ENCODE results near the gene NUP93. TPM values are rescaled to one million over a fixed set of nuclear protein-coding genes. Genes with fewer than 3 reads are reported as not detected.
"Not testable (repeated sequence)": the region's sequence is repeated elsewhere in the genome, so short reads cannot be mapped to it uniquely, and the experiment has no call there.

The NUP93 gene
- total RNA-seq, 1 donor = 60.9 TPM

GRCh38 chr16:56882077-56882800 is 152.3 kb downstream of the NUP93 start:
- DNase-seq (ENCODE audit: low read depth) = no peak
- TF ChIP-seq CTCF (IDR thresholded peaks at IDR 0.05; ENCODE audit: insufficient read depth, low read depth, low read length) = no peak
- no peak overlapping the region for H3K4me3 ChIP-seq (ENCODE audit: low read depth, low read length)

GRCh38 chr16:56883586-56883985 is 153.7 kb downstream of the NUP93 start:
- no peak for DNase-seq (ENCODE audit: low read depth)
- no peak for TF ChIP-seq CTCF (IDR thresholded peaks at IDR 0.05; ENCODE audit: insufficient read depth, low read depth, low read length)
- no peak overlapping the region for H3K4me3 ChIP-seq (ENCODE audit: low read depth, low read length)

GRCh38 chr16:56884026-56884582 is 154.2 kb downstream of the NUP93 start:
- no peak for TF ChIP-seq CTCF (IDR thresholded peaks at IDR 0.05; ENCODE audit: insufficient read depth, low read depth, low read length)
- H3K4me3 ChIP-seq (ENCODE audit: low read depth, low read length) = no peak overlapping the region
- no peak for DNase-seq (ENCODE audit: low read depth)

GRCh38 chr16:56884929-56885328 is 155.0 kb downstream of the NUP93 start:
- H3K4me3 ChIP-seq (ENCODE audit: low read depth, low read length); DNase-seq (ENCODE audit: low read depth): not testable (repeated sequence)

GRCh38 chr16:56885446-56886162 is 155.7 kb downstream of the NUP93 start:
- DNase-seq (ENCODE audit: low read depth) = no peak
- TF ChIP-seq CTCF (IDR thresholded peaks at IDR 0.05; ENCODE audit: insufficient read depth, low read depth, low read length) = no peak
- H3K4me3 ChIP-seq (ENCODE audit: low read depth, low read length) = no peak overlapping the region

- DNase-seq (ENCODE audit: low read depth) = no peak
- no peak overlapping the region for H3K4me3 ChIP-seq (ENCODE audit: low read depth, low read length)
- TF ChIP-seq CTCF (IDR thresholded peaks at IDR 0.05; ENCODE audit: insufficient read depth, low read depth, low read length) = no peak
Observed at GRCh38 chr16:56886296-56886695, 156.4 kb downstream of the NUP93 start.

- no peak for DNase-seq (ENCODE audit: low read depth)
Observed at GRCh38 chr16:56886826-56887225, 156.9 kb downstream of the NUP93 start.

More at GRCh38 chr16:56886826-56887225, 156.9 kb downstream of the NUP93 start:
- no peak overlapping the region for H3K4me3 ChIP-seq (ENCODE audit: low read depth, low read length)
- no peak for TF ChIP-seq CTCF (IDR thresholded peaks at IDR 0.05; ENCODE audit: insufficient read depth, low read depth, low read length)
